NT2/D1 (cell line): Measurements from ENCODE around the gene NPAS1.

ENCODE experiments used
- SUZ12 ChIP-seq: IDR thresholded peaks from 2 replicates; pipeline ENCODE4 v1.6.1; 2011; ENCODE audit not compliant: insufficient read length, insufficient read depth; ENCODE audit errors: extremely low read depth
- YY1 ChIP-seq: IDR thresholded peaks from 2 replicates; pipeline ENCODE4 v1.6.1; 2011; ENCODE audit not compliant: insufficient read length, insufficient read depth

DNA sequence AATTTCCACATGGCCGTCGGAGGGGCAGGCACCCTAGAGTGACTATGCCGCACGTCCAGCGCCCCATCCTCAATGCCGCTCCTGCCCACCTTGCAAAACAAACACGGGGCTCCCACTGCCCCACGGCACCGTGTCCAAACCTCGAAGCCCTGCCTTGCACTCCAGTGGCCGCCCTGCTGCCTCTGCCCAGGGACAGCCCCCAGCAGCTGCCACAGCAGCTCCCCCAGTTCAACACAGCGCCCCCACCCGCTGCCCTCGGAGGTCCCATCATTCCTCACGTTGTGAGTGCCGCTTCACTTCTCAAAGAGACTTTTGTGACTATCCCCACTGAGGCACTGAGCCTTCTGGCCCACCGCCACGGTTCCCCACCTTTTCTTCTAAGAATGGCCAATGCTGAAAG, 51.1 kb downstream of the NPAS1 start:
- TF ChIP-seq YY1, result no peak
- TF ChIP-seq SUZ12, result no peak
